ENCODE data around the gene CDX2. TPM values are rescaled to one million over a fixed set of nuclear protein-coding genes. Genes with fewer than 3 reads are reported as not detected.

The CDX2 gene
- total RNA-seq, 3 donors from 2014 or later = 113 to 349 (median 240) TPM

DNA sequence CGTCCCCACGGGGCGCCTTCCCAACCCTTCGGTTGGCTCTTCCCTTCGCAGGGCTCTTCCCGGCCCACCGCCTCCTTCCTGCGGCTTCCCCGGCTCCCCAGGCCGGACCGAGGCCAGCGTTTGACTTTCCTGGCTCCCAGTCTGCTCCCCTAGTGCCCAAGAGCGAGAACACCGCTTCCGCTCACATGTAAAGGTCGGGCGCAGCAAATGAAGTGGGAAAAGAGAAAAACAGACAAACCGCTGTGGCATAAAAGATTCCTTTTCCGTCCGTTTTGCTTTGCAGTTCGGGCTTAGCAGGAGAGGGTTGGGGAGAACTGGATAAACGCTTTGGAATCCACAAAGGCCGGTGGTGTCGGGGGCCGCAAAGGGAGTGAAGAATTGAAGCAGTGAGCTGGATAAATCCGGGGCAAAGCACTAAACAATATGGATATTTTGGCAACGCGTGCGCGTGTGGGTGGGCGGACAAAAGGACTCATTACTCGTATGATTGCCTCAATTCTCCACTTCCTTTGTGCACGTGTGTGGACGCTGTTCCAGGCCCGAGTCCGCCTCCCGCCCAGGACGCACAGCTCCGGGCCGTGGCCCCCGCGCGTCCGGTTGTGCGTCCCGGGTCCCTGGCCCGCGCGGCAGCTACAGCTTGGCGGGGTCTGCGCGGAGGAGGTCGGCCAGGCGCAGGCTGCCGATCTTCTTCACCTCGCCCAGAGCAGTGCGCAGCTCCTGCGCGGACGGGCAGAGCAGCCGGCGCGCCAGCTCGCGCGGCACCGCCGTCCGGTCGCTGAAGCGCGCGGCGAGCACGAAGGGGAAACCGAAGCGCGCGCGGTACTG lies 8.6 kb upstream of the CDX2 start:
- peak in 2 of 3 donors; percentile 35 to 55 for DNase-seq
- TF ChIP-seq, protein P1, sequence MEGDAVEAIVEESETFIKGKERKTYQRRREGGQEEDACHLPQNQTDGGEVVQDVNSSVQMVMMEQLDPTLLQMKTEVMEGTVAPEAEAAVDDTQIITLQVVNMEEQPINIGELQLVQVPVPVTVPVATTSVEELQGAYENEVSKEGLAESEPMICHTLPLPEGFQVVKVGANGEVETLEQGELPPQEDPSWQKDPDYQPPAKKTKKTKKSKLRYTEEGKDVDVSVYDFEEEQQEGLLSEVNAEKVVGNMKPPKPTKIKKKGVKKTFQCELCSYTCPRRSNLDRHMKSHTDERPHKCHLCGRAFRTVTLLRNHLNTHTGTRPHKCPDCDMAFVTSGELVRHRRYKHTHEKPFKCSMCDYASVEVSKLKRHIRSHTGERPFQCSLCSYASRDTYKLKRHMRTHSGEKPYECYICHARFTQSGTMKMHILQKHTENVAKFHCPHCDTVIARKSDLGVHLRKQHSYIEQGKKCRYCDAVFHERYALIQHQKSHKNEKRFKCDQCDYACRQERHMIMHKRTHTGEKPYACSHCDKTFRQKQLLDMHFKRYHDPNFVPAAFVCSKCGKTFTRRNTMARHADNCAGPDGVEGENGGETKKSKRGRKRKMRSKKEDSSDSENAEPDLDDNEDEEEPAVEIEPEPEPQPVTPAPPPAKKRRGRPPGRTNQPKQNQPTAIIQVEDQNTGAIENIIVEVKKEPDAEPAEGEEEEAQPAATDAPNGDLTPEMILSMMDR (IDR thresholded peaks at IDR 0.05) = no peak
- ATAC-seq = peak; percentile 14
- intact Hi-C loops (cut with DNase I, micrococcal nuclease) = no loop called here
- Histone ChIP-seq H3K4me3 (peak overlapping the region; percentile 47), H3K9me3 (no peaks in the 10 kb centered on the region), H3K36me3 (ENCODE audit: low read depth) (no peaks in the 10 kb centered on the region), H3K4me1 (ENCODE audit: low read depth) (peaks cover 7% of the 10 kb centered on the region)

DNA sequence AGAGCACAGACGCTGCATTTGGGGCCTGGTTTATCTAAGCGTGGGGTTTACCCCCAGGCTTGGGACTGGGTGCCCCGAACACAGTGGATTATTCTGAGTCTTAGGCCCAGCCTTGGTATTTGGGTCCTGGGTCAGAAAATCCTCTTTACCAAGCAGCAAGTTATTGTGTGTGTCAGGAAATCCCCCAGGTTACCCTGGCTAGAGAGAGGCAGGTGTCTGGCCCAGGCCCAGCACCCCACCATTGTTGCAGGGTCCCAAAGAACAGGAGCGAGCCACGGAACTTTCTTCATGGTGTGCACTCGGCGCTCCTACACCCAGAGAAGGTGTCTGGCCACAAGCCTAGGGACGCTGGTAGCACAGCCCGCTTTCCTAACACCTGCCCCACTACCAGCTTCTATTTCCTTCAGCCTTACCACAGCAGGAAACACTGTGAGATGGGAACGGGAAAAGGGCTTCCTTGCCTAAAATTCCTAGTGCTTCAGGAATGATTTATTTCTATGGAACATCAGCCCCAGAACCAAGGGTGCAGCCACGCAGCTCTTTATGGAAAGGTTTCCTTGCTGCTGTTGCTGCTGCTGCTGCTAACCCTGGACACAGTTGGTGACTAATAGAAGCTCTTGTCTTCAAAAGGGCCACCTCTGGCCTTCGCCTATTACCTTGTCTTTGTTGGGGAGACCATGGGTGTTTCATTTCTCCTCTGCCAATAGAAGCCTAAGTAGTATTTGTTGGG lies 7.4 kb upstream of the CDX2 start:
- no peaks in the 10 kb centered on the region for H3K36me3 ChIP-seq (ENCODE audit: low read depth)
- H3K4me3 ChIP-seq = peak overlapping the region; percentile 47
- ATAC-seq = no peak
- no peaks in the 10 kb centered on the region for H3K9me3 ChIP-seq
- TF ChIP-seq, protein P1 (IDR thresholded peaks at IDR 0.05) = no peak
- H3K4me1 ChIP-seq (ENCODE audit: low read depth) = peaks cover 19% of the 10 kb centered on the region
- DNase-seq = peak in 2 of 3 donors; percentile 42 to 46
- intact Hi-C loops (cut with DNase I, micrococcal nuclease) = no loop called here

DNA sequence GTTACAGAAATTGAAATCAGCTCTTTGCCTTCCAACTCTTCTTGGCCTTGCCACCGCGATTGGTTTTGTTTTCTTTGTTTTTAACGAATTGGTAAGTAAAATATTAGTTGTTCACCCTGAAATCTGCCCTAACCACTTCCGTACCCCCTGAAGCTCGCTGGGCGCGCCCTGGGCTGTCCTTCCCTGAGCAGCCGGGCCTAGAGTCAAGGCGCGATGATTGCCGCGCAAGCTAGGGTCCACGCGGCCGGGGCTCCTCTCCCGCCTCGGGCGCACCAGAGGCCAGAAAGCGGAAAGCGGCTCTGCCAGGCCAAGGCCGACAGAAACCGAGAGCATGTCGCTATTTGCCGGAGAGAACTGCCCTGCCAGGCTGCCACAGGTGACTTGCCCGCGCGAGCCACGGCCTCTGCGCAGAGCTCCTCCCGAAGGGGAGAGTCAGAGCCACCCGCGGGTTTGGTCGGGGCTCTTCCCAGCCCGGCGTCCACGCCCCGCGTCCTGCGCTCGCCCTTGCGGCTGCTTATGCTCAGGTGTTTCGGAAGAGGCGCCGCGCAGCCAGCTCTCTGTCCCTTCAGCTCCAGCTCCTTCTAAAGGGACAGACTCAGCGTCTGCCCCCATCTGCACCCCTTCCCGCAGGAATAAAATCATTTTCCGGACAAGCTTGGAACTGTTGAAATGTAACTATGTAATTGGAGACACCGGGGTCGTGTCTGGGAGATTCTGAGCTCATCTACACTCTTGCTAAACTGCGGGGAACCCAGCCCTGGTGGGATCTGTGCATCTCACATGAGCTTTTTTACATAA lies 6.6 kb upstream of the CDX2 start:
- intact Hi-C loops (cut with DNase I, micrococcal nuclease) = no loop called here
- TF ChIP-seq, protein P1 (IDR thresholded peaks at IDR 0.05) = no peak
- H3K9me3 ChIP-seq = no peaks in the 10 kb centered on the region
- peaks cover 19% of the 10 kb centered on the region for H3K4me1 ChIP-seq (ENCODE audit: low read depth)
- H3K36me3 ChIP-seq (ENCODE audit: low read depth) = no peaks in the 10 kb centered on the region
- ATAC-seq = peak; percentile 12
- peak overlapping the region; percentile 47 for H3K4me3 ChIP-seq
- peak in 2 of 3 donors; percentile 61 to 74 for DNase-seq

- TF ChIP-seq, protein P1 (IDR thresholded peaks at IDR 0.05) = no peak
- H3K4me3 ChIP-seq = no peak overlapping the region
- peak in 2 of 3 donors; percentile 43 to 48 for DNase-seq
- no peaks in the 10 kb centered on the region for H3K9me3 ChIP-seq
- no peak for ATAC-seq
- H3K36me3 ChIP-seq (ENCODE audit: low read depth) = no peaks in the 10 kb centered on the region
- intact Hi-C loops (cut with DNase I, micrococcal nuclease) = no loop called here
- peaks cover 19% of the 10 kb centered on the region for H3K4me1 ChIP-seq (ENCODE audit: low read depth)
These were observed 5.0 kb upstream of the CDX2 start for GRCh38 chr13:27973961-27974662.

DNA sequence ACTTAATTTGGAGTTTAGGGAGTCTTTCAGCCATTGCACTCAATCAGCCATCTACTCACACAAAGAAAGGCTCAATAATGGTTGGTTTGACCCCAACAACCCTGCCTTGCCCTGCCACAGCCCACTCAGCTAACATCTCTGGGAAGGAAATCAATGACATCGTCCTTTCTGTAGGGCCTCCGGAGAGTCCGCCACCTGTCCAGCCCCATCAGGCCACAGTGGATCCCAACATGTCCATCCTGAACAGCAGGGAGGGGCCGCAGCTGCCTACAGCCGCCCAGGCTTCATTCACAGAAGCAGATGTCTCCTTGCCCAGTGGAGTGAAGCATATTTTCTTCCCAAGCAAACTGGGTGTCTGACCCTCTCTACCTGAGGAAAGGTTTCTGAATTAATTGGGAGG lies 4.2 kb upstream of the CDX2 start:
- Histone ChIP-seq H3K4me3 (no peak overlapping the region), H3K9me3 (no peaks in the 10 kb centered on the region), H3K36me3 (ENCODE audit: low read depth) (no peaks in the 10 kb centered on the region), H3K4me1 (ENCODE audit: low read depth) (peaks cover 19% of the 10 kb centered on the region)
- TF ChIP-seq, protein P1 (IDR thresholded peaks at IDR 0.05) = no peak
- DNase-seq (peak in 2 of 3 donors; percentile 54 to 62), ATAC-seq (no peak)
- intact Hi-C loops (cut with DNase I, micrococcal nuclease) = no loop called here

Data from mucosa of descending colon (tissue), 3 donors.